Glutamatergic neuron (in vitro differentiated cells): ENCODE measurements around the gene ITIH2. TPM values are rescaled to one million over a fixed set of nuclear protein-coding genes. Genes with fewer than 3 reads are reported as not detected.

Experiments
- DNase-seq: peaks from one replicate; pipeline ENCODE4 v3.0.0; 2022
- H3K27ac Mint-ChIP-seq: one replicate; pipeline ENCODE4 v1.8.0; 2020; ENCODE audit warnings: mild to moderate bottlenecking, mixed read lengths, inconsistent platforms; ENCODE audit not compliant: unreplicated experiment
- H3K27me3 Mint-ChIP-seq: one replicate; pipeline ENCODE4 v1.8.0; 2020; ENCODE audit warnings: mild to moderate bottlenecking, moderate library complexity, mixed read lengths, inconsistent platforms; ENCODE audit not compliant: unreplicated experiment
- H3K36me3 Mint-ChIP-seq: one replicate; pipeline ENCODE4 v1.8.0; 2020; ENCODE audit warnings: mild to moderate bottlenecking, mixed read lengths, inconsistent platforms; ENCODE audit not compliant: unreplicated experiment
- H3K4me1 Mint-ChIP-seq: one replicate; pipeline ENCODE4 v1.8.0; 2020; ENCODE audit warnings: mild to moderate bottlenecking, low read depth, mixed read lengths, inconsistent platforms; ENCODE audit not compliant: unreplicated experiment
- H3K4me3 Mint-ChIP-seq: one replicate; pipeline ENCODE4 v1.8.0; 2020; ENCODE audit warnings: mild to moderate bottlenecking, mixed read lengths, inconsistent platforms; ENCODE audit not compliant: unreplicated experiment
- H3K9me3 Mint-ChIP-seq: one replicate; pipeline ENCODE4 v1.8.0; 2020; ENCODE audit warnings: mild to moderate bottlenecking, moderate library complexity, mixed read lengths, inconsistent platforms; ENCODE audit not compliant: unreplicated experiment
- CTCF ChIP-seq: fragments of 200-600 bp; sonication (generic); IDR thresholded peaks from one replicate; pipeline ENCODE4 v1.5.0; 2021; ENCODE audit not compliant: partially characterized antibody, unreplicated experiment
- total RNA-seq: library from RNA; stranded (reverse); fragmentation: NEBNext Ultra II Directional; extraction: Animal tissue kit (Norgen Biotek cat#: 25700); gene quantifications from one replicate; pipeline ENCODE4 v1.2.1, GENCODE V29; 2021; ENCODE audit not compliant: unreplicated experiment

Gene ITIH2
- total RNA-seq, 1 donor from 2014 or later, result not detected

- H3K36me3 Mint-ChIP-seq, result no peaks in the 10 kb centered on the region
- TF ChIP-seq CTCF, result no peak
Observed at GRCh38 chr10:7786430-7786829, 83.3 kb downstream of the ITIH2 start.

GRCh38 chr10:7787150-7787856 is 84.2 kb downstream of the ITIH2 start:
- Mint-ChIP-seq H3K36me3 (no peaks in the 10 kb centered on the region), H3K4me1 (peaks cover 6% of the 10 kb centered on the region), H3K27ac (no peak overlapping the region), H3K9me3 (peaks cover 2% of the 10 kb centered on the region), H3K4me3 (no peak overlapping the region), H3K27me3 (peaks cover 5% of the 10 kb centered on the region)
- DNase-seq, result no peak
- no peak for TF ChIP-seq CTCF

More at GRCh38 chr10:7786430-7786829, 83.3 kb downstream of the ITIH2 start:
- Mint-ChIP-seq H3K4me1 (peaks cover 6% of the 10 kb centered on the region), H3K27ac (no peak overlapping the region), H3K9me3 (peaks cover 2% of the 10 kb centered on the region), H3K27me3 (peaks cover 5% of the 10 kb centered on the region), H3K4me3 (no peak overlapping the region)
- DNase-seq, result no peak

- Mint-ChIP-seq H3K9me3 (peaks cover 2% of the 10 kb centered on the region), H3K27ac (peak within 1 kb of the TSS; percentile 84), H3K36me3 (no peaks in the 10 kb centered on the region), H3K27me3 (peaks cover 5% of the 10 kb centered on the region), H3K4me3 (no peak within 1 kb of the TSS), H3K4me1 (peaks cover 7% of the 10 kb centered on the region)
- peak; percentile 98 for DNase-seq
- TF ChIP-seq CTCF, result no peak
Observed at GRCh38 chr10:7787857-7788638, 84.9 kb downstream of the ITIH2 start, which contains the start of the genes ATP5F1C and KIN. Gene ATP5F1C (plus strand): TSS chr10:7788177. CDS start chr10:7788208, 31 bp downstream. Gene KIN (minus strand): TSS chr10:7787993. CDS start chr10:7787933, 60 bp downstream.

- Mint-ChIP-seq H3K27ac (peak overlapping the region; percentile 84), H3K27me3 (peaks cover 5% of the 10 kb centered on the region), H3K4me3 (no peak overlapping the region), H3K4me1 (peaks cover 7% of the 10 kb centered on the region), H3K9me3 (peaks cover 2% of the 10 kb centered on the region), H3K36me3 (no peaks in the 10 kb centered on the region)
- TF ChIP-seq CTCF, result no peak
- DNase-seq, result no peak
Observed at GRCh38 chr10:7788639-7789286, 85.6 kb downstream of the ITIH2 start.
